Keratinocyte (primary cell): Measurements from ENCODE around the gene BBX. TPM values are rescaled to one million over a fixed set of nuclear protein-coding genes. Genes with fewer than 3 reads are reported as not detected.

Experiments used
- DNase-seq: peaks from one replicate; pipeline ENCODE4 v3.0.0-alpha.2; 2011; ENCODE audit warnings: low read depth, missing footprints, low spot score
- FAIRE-seq: peaks from 2 replicates; lab custom pipeline; 2011; peaks lifted over from hg19 to GRCh38; lab: Jason Lieb, UNC
- H2AFZ ChIP-seq: 2 replicates; pipeline ENCODE4 v1.6.0; 2012; ENCODE audit warnings: low read length, control low read depth, inconsistent platforms; ENCODE audit not compliant: control insufficient read depth
- H3K27ac ChIP-seq: 2 replicates; pipeline ENCODE4 v1.5.1; 2011; ENCODE audit warnings: low read length; ENCODE audit not compliant: control insufficient read depth, insufficient read depth
- H3K27me3 ChIP-seq: 3 replicates; pipeline ENCODE4 v1.6.0; 2011; ENCODE audit warnings: low read length; ENCODE audit not compliant: control insufficient read depth, insufficient read depth; ENCODE audit errors: extremely low read depth
- H3K36me3 ChIP-seq, 2 experiments: 2 replicates in 1 of 2; 3 replicates in 1 of 2; pipeline ENCODE4 v1.5.1; 2011; ENCODE audit warnings: low read length in 2 of 2, mild to moderate bottlenecking in 1 of 2; ENCODE audit not compliant: control insufficient read depth in 2 of 2, insufficient read depth in 2 of 2; ENCODE audit errors: extremely low read depth in 1 of 2
- H3K4me1 ChIP-seq: 3 replicates; pipeline ENCODE4 v1.5.1; 2011; ENCODE audit warnings: low read length; ENCODE audit not compliant: control insufficient read depth, insufficient read depth; ENCODE audit errors: extremely low read depth
- H3K4me2 ChIP-seq: 3 replicates; pipeline ENCODE4 v1.6.0; 2011; ENCODE audit warnings: low read depth, low read length; ENCODE audit not compliant: control insufficient read depth, insufficient read depth; ENCODE audit errors: extremely low read depth
- H3K4me3 ChIP-seq, 3 experiments: fragments of 200-600 bp in 1 of 3; sonication (generic) in 1 of 3; 2 replicates in 2 of 3; 3 replicates in 1 of 3; pipeline ENCODE4 v1.5.1; 2011 to 2016; ENCODE audit warnings: low read length in 3 of 3, mild to moderate bottlenecking in 3 of 3, control low read depth in 2 of 3, inconsistent platforms in 1 of 3, low read depth in 1 of 3, mixed read lengths in 1 of 3, mixed run types in 1 of 3, moderate library complexity in 1 of 3; ENCODE audit not compliant: control insufficient read depth in 2 of 3, insufficient read depth in 2 of 3; ENCODE audit errors: extremely low read depth in 1 of 3
- H3K79me2 ChIP-seq: 2 replicates; pipeline ENCODE4 v1.6.0; 2012; ENCODE audit warnings: low read length; ENCODE audit not compliant: control insufficient read depth, insufficient read depth
- H3K9ac ChIP-seq: 3 replicates; pipeline ENCODE4 v1.6.0; 2011; ENCODE audit warnings: low read length; ENCODE audit not compliant: control insufficient read depth, insufficient read depth; ENCODE audit errors: extremely low read depth
- H3K9me1 ChIP-seq: 3 replicates; pipeline ENCODE4 v1.6.0; 2011; ENCODE audit warnings: low read length; ENCODE audit not compliant: control insufficient read depth, insufficient read depth; ENCODE audit errors: extremely low read depth
- H3K9me3 ChIP-seq: 2 replicates; pipeline ENCODE4 v1.5.1; 2012; ENCODE audit warnings: low read depth, low read length; ENCODE audit not compliant: control insufficient read depth
- H4K20me1 ChIP-seq: 3 replicates; pipeline ENCODE4 v1.6.0; 2011; ENCODE audit warnings: low read length; ENCODE audit not compliant: control insufficient read depth, insufficient read depth; ENCODE audit errors: extremely low read depth
- CTCF ChIP-seq, 3 experiments: IDR thresholded peaks in 1 of 3; conservative IDR thresholded peaks in 1 of 3; optimal IDR thresholded peaks in 1 of 3; 2 replicates in 2 of 3; 3 replicates in 1 of 3; pipeline versions ENCODE3 to v1.5.1; 2011; ENCODE audit warnings: low read length in 3 of 3, mild to moderate bottlenecking in 3 of 3, moderate library complexity in 2 of 3, control low read depth in 1 of 3, inconsistent platforms in 1 of 3; ENCODE audit not compliant: insufficient read depth in 2 of 3; ENCODE audit errors: extremely low read depth in 1 of 3
- EZH2 ChIP-seq: IDR thresholded peaks from one replicate; pipeline ENCODE4 v1.6.1; 2012; ENCODE audit warnings: inconsistent platforms, mild to moderate bottlenecking, low read length, moderate library complexity
- dilution Hi-C: fragments of 300-500 bp; cut with MboI; formaldehyde crosslinking; loops from one replicate; pipeline ENCODE4 v1.7.0; 2020; ENCODE audit warnings: low sequenced_read_pairs; ENCODE audit not compliant: extremely low pct_ligation_motif_present
- polyA minus RNA-seq, 3 experiments: library from RNA; depleted of rRNA, polyadenylated mRNA; stranded (reverse); fragments of >200 nt; gene quantifications; 1 replicate in 1 of 3; 2 replicates in 1 of 3; 3 replicates in 1 of 3; pipeline ENCODE4 v1.2.3, GENCODE V29; 2011
- polyA plus RNA-seq, 5 experiments: library from polyadenylated mRNA; depleted of rRNA in 3 of 5; stranded (reverse) in 3 of 5; stranded (forward) in 1 of 5; unstranded in 1 of 5; fragments of >200 nt; gene quantifications; 1 replicate in 1 of 5; 2 replicates in 3 of 5; 3 replicates in 1 of 5; pipeline versions ENCODE4 v1.2.1 to v1.2.3, GENCODE V29; 2011 to 2012; ENCODE audit warnings: missing spikeins in 2 of 5, low read depth in 1 of 5, low replicate concordance in 1 of 5

Gene BBX
- 30.9 to 43.4 TPM (median 33.3 TPM) in 3 replicates for polyA plus RNA-seq
- polyA plus RNA-seq (2011; ENCODE audit: low read depth): 22.3 TPM
- 22.1 and 42.6 TPM in 2 replicates for polyA plus RNA-seq (2011; cell fraction: cytosol; rRNA removed)
- 43.0 and 49.4 TPM in 2 replicates for polyA plus RNA-seq (2011; cell fraction: nucleus; rRNA removed)
- 17.3 and 26.1 TPM in 2 replicates for polyA plus RNA-seq (2012; ENCODE audit: low replicate concordance)
- 59.5 to 71.7 TPM (median 62.9 TPM) in 3 replicates for polyA minus RNA-seq
- polyA minus RNA-seq (2011; cell fraction: cytosol; rRNA and poly(A)+ RNA removed): 32.6 TPM
- polyA minus RNA-seq (2011; cell fraction: nucleus; rRNA and poly(A)+ RNA removed): 62.0 and 115 TPM in 2 replicates

- no peaks in the 10 kb centered on the region for H3K27me3 ChIP-seq
- H3K9ac ChIP-seq: peak within 1 kb of the TSS; percentile 88
- dilution Hi-C loops: no loop called here
- H3K79me2 ChIP-seq: peaks cover 37% of the 10 kb centered on the region
- H3K9me3 ChIP-seq: no peaks in the 10 kb centered on the region
- peak; percentile 73 for FAIRE-seq
- no peaks in the 10 kb centered on the region for H4K20me1 ChIP-seq
- H3K4me2 ChIP-seq: peak within 1 kb of the TSS; percentile 92
- TF ChIP-seq EZH2 (no peak), CTCF (optimal IDR thresholded peaks at IDR 0.05 in 1 of 3, IDR thresholded peaks at IDR 0.05 in 1 of 3, conservative IDR thresholded peaks at IDR 0.05 in 1 of 3; ENCODE audit: extremely low read depth in 1 of 3, insufficient read depth in 2 of 3, low read length in 3 of 3) (no peak)
- H3K9me1 ChIP-seq: no peaks in the 10 kb centered on the region
- H2AFZ ChIP-seq: peak within 1 kb of the TSS; percentile 89
- H3K4me1 ChIP-seq: peaks cover 12% of the 10 kb centered on the region
- peak within 1 kb of the TSS; percentile 72 to 96 (median 93) for H3K4me3 ChIP-seq
- peak within 1 kb of the TSS; percentile 83 for H3K27ac ChIP-seq
- DNase-seq: peak; percentile 60
- peaks cover 0 to 2% of the 10 kb centered on the region in 2 experiments for H3K36me3 ChIP-seq
These were observed at the start of gene BBX for GRCh38 chr3:107522510-107523288. Gene BBX, plus strand, starts transcription at chr3:107522962. Its CDS starts 187,499 bp downstream, at chr3:107710461.

- H3K4me2 ChIP-seq: no peak overlapping the region
- dilution Hi-C loops: no loop called here
- H3K27ac ChIP-seq: no peak overlapping the region
- no peaks in the 10 kb centered on the region for H3K4me1 ChIP-seq
- no peaks in the 10 kb centered on the region for H3K27me3 ChIP-seq
- H2AFZ ChIP-seq: no peak overlapping the region
- H3K36me3 ChIP-seq: no peaks in the 10 kb centered on the region
- H3K9me3 ChIP-seq: no peaks in the 10 kb centered on the region
- no peaks in the 10 kb centered on the region for H3K79me2 ChIP-seq
- H4K20me1 ChIP-seq: no peaks in the 10 kb centered on the region
- H3K9me1 ChIP-seq: no peaks in the 10 kb centered on the region
- H3K9ac ChIP-seq: no peak overlapping the region
- FAIRE-seq (no peak), DNase-seq (no peak)
- no peak for TF ChIP-seq EZH2
- TF ChIP-seq CTCF (optimal IDR thresholded peaks at IDR 0.05 in 1 of 3, IDR thresholded peaks at IDR 0.05 in 1 of 3, conservative IDR thresholded peaks at IDR 0.05 in 1 of 3; ENCODE audit: extremely low read depth in 1 of 3, insufficient read depth in 2 of 3, low read length in 3 of 3): no peak
- H3K4me3 ChIP-seq: no peak overlapping the region
These were observed 46.3 kb upstream of the BBX start for GRCh38 chr3:107476462-107476861.
